SK-N-SH treated with all-trans-retinoic acid at 6 μM for 48 hours (cell line): Measurements from ENCODE around the gene OSBPL5.

ENCODE experiments used
- ATAC-seq: fragments of 200-7000 bp; cut with Tn5 transposase; 3 replicates; pipeline ENCODE4 v1.9.1; 2020; ENCODE audit warnings: mild to moderate bottlenecking, moderate library complexity
- ARNTL ChIP-seq: fragments of 450-650 bp; formaldehyde crosslinking; IDR thresholded peaks from 2 replicates; pipeline ENCODE4 v1.5.0; 2020; ENCODE audit warnings: low read depth, mild to moderate bottlenecking, moderate library complexity, borderline replicate concordance
- BACH2 ChIP-seq: fragments of 250-450 bp; sonication (Bioruptor Pico); IDR thresholded peaks from 2 replicates; pipeline ENCODE4 v1.9.0; 2021; ENCODE audit warnings: mild to moderate bottlenecking, borderline replicate concordance
- ESRRG ChIP-seq: fragments of 250-450 bp; sonication (Bioruptor Pico); IDR thresholded peaks from 2 replicates; pipeline ENCODE4 v1.6.1; 2021; ENCODE audit warnings: mild to moderate bottlenecking
- GLIS3 ChIP-seq: fragments of 250-450 bp; sonication (Bioruptor Pico); IDR thresholded peaks from 2 replicates; pipeline ENCODE4 v1.5.0; 2020; ENCODE audit warnings: mild to moderate bottlenecking, moderate library complexity
- ISL1 ChIP-seq: fragments of 250-450 bp; sonication (Bioruptor Pico); IDR thresholded peaks from 2 replicates; pipeline ENCODE4 v2.1.2; 2022; ENCODE audit warnings: mild to moderate bottlenecking, moderate library complexity
- RARB ChIP-seq: fragments of 250-450 bp; sonication (Bioruptor Pico); IDR thresholded peaks from 2 replicates; pipeline ENCODE4 v1.8.0; 2021; ENCODE audit warnings: mild to moderate bottlenecking, moderate library complexity
- SNAI2 ChIP-seq: fragments of 250-450 bp; sonication (Bioruptor Pico); IDR thresholded peaks from 2 replicates; pipeline ENCODE4 v1.5.0; 2020; ENCODE audit warnings: mild to moderate bottlenecking, moderate library complexity
- TCF4 ChIP-seq: fragments of 250-450 bp; sonication (Bioruptor Pico); IDR thresholded peaks from 2 replicates; pipeline ENCODE4 v1.8.0; 2021; ENCODE audit warnings: mild to moderate bottlenecking, moderate library complexity, borderline replicate concordance
- TOX ChIP-seq: fragments of 250-450 bp; sonication (Bioruptor Pico); IDR thresholded peaks from 2 replicates; pipeline ENCODE4 v1.8.0; 2021; ENCODE audit warnings: mild to moderate bottlenecking, moderate library complexity, borderline replicate concordance
- ZC3H10 ChIP-seq: fragments of 250-450 bp; sonication (Bioruptor Pico); IDR thresholded peaks from 2 replicates; pipeline ENCODE4 v1.5.1; 2021; ENCODE audit warnings: mild to moderate bottlenecking, moderate library complexity
- ZFP3 ChIP-seq: fragments of 250-450 bp; sonication (Bioruptor Pico); IDR thresholded peaks from 2 replicates; pipeline ENCODE4 v1.5.0; 2020; ENCODE audit warnings: mild to moderate bottlenecking, moderate library complexity
- ZNF565 ChIP-seq: fragments of 450-650 bp; formaldehyde crosslinking; conservative IDR thresholded peaks from 2 replicates; pipeline ENCODE4 v1.5.0; 2020; ENCODE audit warnings: low read depth, mild to moderate bottlenecking, moderate library complexity
- ZNF70 ChIP-seq: fragments of 450-650 bp; formaldehyde crosslinking; IDR thresholded peaks from 2 replicates; pipeline ENCODE4 v1.5.0; 2020; ENCODE audit warnings: mild to moderate bottlenecking, moderate library complexity
- ZNF8 ChIP-seq: fragments of 450-650 bp; formaldehyde crosslinking; IDR thresholded peaks from 2 replicates; pipeline ENCODE4 v1.5.0; 2020; ENCODE audit warnings: mild to moderate bottlenecking, moderate library complexity
- TF ChIP-seq, protein P1 (sequence below): fragments of 250-450 bp; sonication (Bioruptor Pico); IDR thresholded peaks from 2 replicates; pipeline ENCODE4 v1.5.1; 2021; ENCODE audit warnings: mild to moderate bottlenecking, moderate library complexity
- TF ChIP-seq, protein P2 (sequence below): fragments of 250-450 bp; sonication (Bioruptor Pico); IDR thresholded peaks from 2 replicates; pipeline ENCODE4 v1.8.0; 2020; ENCODE audit warnings: mild to moderate bottlenecking, moderate library complexity, borderline replicate concordance
- TF ChIP-seq, protein P3 (sequence below): fragments of 250-450 bp; sonication (Bioruptor Pico); IDR thresholded peaks from 2 replicates; pipeline ENCODE4 v1.5.0; 2020; ENCODE audit warnings: mild to moderate bottlenecking, moderate library complexity
- TF ChIP-seq, protein P4 (sequence below): fragments of 250-450 bp; sonication (Bioruptor Pico); IDR thresholded peaks from 2 replicates; pipeline ENCODE4 v1.8.0; 2021; ENCODE audit warnings: low read depth, mild to moderate bottlenecking, moderate library complexity, borderline replicate concordance

OSBPL5 gene

DNA sequence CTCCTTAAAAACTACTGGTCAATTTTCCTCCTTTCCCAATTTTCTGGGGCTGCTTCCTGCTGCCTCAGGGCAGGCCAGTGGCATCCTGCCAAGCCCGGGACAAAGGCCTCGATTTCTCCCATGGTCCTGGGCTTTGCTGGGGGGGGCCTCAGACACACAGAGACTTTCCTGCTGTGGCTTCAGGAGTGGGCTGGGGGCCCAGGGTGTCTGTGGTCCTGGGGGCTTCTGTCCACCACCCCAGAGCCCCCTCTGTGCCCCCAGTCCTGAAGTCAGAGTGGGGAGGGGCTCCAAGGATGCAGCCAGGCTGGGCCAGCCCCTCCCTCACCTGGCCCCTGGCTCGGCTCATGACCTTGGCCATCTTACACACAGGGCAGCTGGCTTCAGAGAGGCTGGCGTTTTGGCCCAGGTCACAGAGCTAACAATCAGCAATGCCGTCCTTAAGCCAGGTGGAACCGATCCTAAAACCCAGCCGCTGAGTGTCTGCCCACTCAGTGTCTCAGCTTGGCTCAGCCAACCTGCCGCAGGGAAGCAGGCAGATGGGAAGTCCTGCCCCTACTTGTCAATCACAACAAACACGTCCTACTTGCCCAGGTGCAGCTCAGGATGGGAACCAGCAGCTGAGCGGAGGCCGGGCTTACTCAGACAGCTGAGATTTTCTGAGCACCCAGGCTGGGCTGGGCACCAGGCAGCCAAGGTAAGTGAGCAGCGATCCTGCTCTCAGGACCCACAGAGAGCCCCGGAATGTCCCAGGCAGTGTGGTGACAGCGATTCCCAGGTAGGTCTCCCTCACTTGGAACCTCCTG is 34.6 kb downstream of the OSBPL5 start:
- TF ChIP-seq, protein P1, sequence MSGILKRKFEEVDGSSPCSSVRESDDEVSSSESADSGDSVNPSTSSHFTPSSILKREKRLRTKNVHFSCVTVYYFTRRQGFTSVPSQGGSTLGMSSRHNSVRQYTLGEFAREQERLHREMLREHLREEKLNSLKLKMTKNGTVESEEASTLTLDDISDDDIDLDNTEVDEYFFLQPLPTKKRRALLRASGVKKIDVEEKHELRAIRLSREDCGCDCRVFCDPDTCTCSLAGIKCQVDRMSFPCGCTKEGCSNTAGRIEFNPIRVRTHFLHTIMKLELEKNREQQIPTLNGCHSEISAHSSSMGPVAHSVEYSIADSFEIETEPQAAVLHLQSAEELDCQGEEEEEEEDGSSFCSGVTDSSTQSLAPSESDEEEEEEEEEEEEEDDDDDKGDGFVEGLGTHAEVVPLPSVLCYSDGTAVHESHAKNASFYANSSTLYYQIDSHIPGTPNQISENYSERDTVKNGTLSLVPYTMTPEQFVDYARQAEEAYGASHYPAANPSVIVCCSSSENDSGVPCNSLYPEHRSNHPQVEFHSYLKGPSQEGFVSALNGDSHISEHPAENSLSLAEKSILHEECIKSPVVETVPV, result no peak
- TF ChIP-seq ZNF8 (CRISPR knock-in tag) (no peak), TOX (no peak), RARB (CRISPR knock-in tag) (no peak), TCF4 (no peak), ESRRG (CRISPR knock-in tag) (no peak), ZC3H10 (CRISPR knock-in tag) (no peak)
- TF ChIP-seq, protein P2, sequence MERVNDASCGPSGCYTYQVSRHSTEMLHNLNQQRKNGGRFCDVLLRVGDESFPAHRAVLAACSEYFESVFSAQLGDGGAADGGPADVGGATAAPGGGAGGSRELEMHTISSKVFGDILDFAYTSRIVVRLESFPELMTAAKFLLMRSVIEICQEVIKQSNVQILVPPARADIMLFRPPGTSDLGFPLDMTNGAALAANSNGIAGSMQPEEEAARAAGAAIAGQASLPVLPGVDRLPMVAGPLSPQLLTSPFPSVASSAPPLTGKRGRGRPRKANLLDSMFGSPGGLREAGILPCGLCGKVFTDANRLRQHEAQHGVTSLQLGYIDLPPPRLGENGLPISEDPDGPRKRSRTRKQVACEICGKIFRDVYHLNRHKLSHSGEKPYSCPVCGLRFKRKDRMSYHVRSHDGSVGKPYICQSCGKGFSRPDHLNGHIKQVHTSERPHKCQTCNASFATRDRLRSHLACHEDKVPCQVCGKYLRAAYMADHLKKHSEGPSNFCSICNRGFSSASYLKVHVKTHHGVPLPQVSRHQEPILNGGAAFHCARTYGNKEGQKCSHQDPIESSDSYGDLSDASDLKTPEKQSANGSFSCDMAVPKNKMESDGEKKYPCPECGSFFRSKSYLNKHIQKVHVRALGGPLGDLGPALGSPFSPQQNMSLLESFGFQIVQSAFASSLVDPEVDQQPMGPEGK, result no peak
- TF ChIP-seq, protein P3, sequence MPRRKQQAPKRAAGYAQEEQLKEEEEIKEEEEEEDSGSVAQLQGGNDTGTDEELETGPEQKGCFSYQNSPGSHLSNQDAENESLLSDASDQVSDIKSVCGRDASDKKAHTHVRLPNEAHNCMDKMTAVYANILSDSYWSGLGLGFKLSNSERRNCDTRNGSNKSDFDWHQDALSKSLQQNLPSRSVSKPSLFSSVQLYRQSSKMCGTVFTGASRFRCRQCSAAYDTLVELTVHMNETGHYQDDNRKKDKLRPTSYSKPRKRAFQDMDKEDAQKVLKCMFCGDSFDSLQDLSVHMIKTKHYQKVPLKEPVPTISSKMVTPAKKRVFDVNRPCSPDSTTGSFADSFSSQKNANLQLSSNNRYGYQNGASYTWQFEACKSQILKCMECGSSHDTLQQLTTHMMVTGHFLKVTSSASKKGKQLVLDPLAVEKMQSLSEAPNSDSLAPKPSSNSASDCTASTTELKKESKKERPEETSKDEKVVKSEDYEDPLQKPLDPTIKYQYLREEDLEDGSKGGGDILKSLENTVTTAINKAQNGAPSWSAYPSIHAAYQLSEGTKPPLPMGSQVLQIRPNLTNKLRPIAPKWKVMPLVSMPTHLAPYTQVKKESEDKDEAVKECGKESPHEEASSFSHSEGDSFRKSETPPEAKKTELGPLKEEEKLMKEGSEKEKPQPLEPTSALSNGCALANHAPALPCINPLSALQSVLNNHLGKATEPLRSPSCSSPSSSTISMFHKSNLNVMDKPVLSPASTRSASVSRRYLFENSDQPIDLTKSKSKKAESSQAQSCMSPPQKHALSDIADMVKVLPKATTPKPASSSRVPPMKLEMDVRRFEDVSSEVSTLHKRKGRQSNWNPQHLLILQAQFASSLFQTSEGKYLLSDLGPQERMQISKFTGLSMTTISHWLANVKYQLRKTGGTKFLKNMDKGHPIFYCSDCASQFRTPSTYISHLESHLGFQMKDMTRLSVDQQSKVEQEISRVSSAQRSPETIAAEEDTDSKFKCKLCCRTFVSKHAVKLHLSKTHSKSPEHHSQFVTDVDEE (CRISPR knock-in tag), result no peak
- ATAC-seq, result no peak

DNA sequence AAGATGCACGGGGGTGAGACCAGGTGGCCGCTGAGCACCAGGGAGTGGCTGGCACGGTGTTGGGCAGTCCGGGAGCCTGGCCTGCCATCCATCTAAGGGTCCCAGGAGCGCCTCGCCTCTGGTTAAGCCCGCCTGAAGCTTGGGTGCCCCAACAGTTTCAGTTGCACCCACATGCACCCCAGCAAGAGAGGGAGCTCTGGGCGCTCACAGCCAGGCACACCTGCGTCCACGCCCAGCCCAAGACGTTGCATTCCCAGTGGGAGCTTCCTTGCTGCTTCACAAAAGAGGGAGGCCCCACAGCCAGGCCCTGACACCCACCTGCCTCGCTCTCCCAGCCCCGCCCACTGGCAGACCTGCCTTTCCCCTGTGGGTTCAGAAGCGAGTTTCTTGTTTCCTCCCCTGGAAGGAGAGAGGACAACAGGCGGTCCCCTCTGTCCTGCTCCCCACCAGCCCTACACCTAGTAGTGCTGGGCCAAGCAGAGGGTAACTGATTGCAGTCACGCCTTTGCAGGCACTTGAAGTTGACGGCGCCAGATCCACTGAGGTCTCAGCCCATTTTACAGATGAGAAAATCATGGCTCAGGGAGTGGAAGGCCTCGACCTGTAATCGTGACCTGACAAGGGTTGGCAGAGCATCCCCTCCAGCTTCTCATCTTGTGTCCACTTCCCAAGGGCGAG is 35.4 kb downstream of the OSBPL5 start:
- no peak for TF ChIP-seq BACH2 (CRISPR knock-in tag)
- TF ChIP-seq ZNF8 (CRISPR knock-in tag), result no peak
- no peak for TF ChIP-seq ISL1 (CRISPR knock-in tag)
- TF ChIP-seq TCF4, result no peak
- TF ChIP-seq ESRRG (CRISPR knock-in tag), result no peak
- no peak for TF ChIP-seq ZFP3 (CRISPR knock-in tag)
- TF ChIP-seq, protein P1, result no peak
- TF ChIP-seq, protein P4, sequence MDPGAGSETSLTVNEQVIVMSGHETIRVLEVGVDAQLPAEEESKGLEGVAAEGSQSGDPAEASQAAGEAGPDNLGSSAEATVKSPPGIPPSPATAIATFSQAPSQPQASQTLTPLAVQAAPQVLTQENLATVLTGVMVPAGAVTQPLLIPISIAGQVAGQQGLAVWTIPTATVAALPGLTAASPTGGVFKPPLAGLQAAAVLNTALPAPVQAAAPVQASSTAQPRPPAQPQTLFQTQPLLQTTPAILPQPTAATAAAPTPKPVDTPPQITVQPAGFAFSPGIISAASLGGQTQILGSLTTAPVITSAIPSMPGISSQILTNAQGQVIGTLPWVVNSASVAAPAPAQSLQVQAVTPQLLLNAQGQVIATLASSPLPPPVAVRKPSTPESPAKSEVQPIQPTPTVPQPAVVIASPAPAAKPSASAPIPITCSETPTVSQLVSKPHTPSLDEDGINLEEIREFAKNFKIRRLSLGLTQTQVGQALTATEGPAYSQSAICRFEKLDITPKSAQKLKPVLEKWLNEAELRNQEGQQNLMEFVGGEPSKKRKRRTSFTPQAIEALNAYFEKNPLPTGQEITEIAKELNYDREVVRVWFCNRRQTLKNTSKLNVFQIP, result no peak
- TF ChIP-seq ZNF565, result no peak
- TF ChIP-seq, protein P2, result no peak
- no peak for TF ChIP-seq GLIS3
- TF ChIP-seq RARB (CRISPR knock-in tag), result no peak
- TF ChIP-seq SNAI2 (CRISPR knock-in tag), result no peak
- TF ChIP-seq ZNF70 (CRISPR knock-in tag), result no peak
- TF ChIP-seq ARNTL (CRISPR knock-in tag), result no peak
- TF ChIP-seq, protein P3 (CRISPR knock-in tag), result no peak
- TF ChIP-seq ZC3H10 (CRISPR knock-in tag), result no peak
- no peak for ATAC-seq
